Measurements from ENCODE around the gene TBCB.

DNA sequence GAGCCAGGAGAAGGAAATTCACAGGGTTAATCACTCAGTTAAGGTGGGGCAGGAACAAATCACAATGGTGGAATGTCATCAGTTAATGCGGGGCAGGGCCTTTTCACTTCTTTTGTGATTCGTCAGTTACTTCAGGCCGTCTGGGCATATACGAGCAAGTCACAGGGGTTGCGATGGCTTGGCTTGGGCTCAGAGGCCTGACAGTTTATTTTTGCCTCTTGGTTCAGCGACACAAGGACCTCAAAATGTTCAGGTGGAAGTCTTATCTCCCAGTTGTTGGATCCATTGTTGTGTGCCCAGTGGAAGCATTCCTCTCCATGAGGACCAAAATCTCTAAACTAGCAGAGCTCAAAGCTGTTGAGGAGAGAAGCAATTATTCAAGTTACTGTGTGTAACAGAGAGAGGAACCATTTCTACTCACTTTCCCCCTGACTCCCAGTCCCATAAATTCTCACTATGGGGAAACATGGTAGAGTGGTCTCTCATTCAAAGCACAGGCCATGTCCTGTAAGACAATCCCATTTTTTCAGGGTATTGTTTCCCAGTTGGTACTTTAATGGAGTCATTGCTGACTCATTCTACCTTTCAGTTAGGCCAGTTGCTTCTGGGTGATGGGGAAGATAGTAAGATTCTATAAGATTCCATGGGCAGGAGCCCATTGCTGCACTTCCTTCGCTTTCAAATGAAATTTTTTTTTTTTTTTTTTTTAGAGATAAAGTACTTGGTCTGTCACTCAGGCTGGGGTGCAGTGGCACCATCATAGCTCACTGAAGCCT lies 45.7 kb downstream of the TBCB start:
- TF ChIP-seq, protein P1, sequence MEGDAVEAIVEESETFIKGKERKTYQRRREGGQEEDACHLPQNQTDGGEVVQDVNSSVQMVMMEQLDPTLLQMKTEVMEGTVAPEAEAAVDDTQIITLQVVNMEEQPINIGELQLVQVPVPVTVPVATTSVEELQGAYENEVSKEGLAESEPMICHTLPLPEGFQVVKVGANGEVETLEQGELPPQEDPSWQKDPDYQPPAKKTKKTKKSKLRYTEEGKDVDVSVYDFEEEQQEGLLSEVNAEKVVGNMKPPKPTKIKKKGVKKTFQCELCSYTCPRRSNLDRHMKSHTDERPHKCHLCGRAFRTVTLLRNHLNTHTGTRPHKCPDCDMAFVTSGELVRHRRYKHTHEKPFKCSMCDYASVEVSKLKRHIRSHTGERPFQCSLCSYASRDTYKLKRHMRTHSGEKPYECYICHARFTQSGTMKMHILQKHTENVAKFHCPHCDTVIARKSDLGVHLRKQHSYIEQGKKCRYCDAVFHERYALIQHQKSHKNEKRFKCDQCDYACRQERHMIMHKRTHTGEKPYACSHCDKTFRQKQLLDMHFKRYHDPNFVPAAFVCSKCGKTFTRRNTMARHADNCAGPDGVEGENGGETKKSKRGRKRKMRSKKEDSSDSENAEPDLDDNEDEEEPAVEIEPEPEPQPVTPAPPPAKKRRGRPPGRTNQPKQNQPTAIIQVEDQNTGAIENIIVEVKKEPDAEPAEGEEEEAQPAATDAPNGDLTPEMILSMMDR (IDR thresholded peaks at IDR 0.05), result no peak
- TF ChIP-seq POLR2A (IDR thresholded peaks at IDR 0.05), result no peak

Data from testis (tissue), 2 donors.